Measurements from ENCODE around the gene SLFN12.

The SLFN12 gene

GRCh38 chr17:35448214-35448898 lies 16.1 kb upstream of the SLFN12 start, which contains the start of gene SLFN13:
SLFN13 (minus strand) TSS chr17:35448766; CDS start chr17:35445680, 3,086 bp downstream.
- no peaks in the 10 kb centered on the region for H3K9me3 ChIP-seq (ENCODE audit: control insufficient read depth, insufficient read depth, low read depth, low read length)
- H3K36me3 ChIP-seq (ENCODE audit: control insufficient read depth in 2 of 2, insufficient read depth in 1 of 2, low read length in 2 of 2), result no peaks in the 10 kb centered on the region
- ChIA-PET POLR2A (interaction anchor here (0.6 to 2.6 kb wide), 6 partner anchors 9 to 115 kb away, joined by 4 to 23 read pairs (median 5); partner anchors contain the start of genes SLFN11 and SLFN12), CTCF (interaction anchor here (0.6 to 1.8 kb wide), 3 partner anchors 16 to 815 kb away, joined by 3 to 4 read pairs (median 4); no protein-coding TSS in a partner anchor)
- peak within 1 kb of the TSS; percentile 54 for H3K4me3 ChIP-seq (ENCODE audit: low read depth, low read length)
- H3K27ac ChIP-seq (ENCODE audit: extremely low read depth, low read depth, low read length), result peak within 1 kb of the TSS; percentile 38; the same call in 1 of the 2 replicates
- no peaks in the 10 kb centered on the region for H3K4me1 ChIP-seq (ENCODE audit: control insufficient read depth, insufficient read depth, low read length)
- TF ChIP-seq ZSCAN16 (tag by site-specific recombination; IDR thresholded peaks at IDR 0.05), result no peak
- TF ChIP-seq, protein P1, sequence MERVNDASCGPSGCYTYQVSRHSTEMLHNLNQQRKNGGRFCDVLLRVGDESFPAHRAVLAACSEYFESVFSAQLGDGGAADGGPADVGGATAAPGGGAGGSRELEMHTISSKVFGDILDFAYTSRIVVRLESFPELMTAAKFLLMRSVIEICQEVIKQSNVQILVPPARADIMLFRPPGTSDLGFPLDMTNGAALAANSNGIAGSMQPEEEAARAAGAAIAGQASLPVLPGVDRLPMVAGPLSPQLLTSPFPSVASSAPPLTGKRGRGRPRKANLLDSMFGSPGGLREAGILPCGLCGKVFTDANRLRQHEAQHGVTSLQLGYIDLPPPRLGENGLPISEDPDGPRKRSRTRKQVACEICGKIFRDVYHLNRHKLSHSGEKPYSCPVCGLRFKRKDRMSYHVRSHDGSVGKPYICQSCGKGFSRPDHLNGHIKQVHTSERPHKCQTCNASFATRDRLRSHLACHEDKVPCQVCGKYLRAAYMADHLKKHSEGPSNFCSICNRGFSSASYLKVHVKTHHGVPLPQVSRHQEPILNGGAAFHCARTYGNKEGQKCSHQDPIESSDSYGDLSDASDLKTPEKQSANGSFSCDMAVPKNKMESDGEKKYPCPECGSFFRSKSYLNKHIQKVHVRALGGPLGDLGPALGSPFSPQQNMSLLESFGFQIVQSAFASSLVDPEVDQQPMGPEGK (tag by site-specific recombination; IDR thresholded peaks at IDR 0.05), result peak; percentile 30; the same call in 1 of the 2 replicates
- TF ChIP-seq ZNF555 (tag by site-specific recombination; conservative IDR thresholded peaks at IDR 0.05), result no peak
- TF ChIP-seq ZNF211 (tag by site-specific recombination; IDR thresholded peaks at IDR 0.05; ENCODE audit: low read depth), result no peak
- no peak for TF ChIP-seq ZNF350 (tag by site-specific recombination; IDR thresholded peaks at IDR 0.05)
- TF ChIP-seq ZBTB17 (tag by site-specific recombination; IDR thresholded peaks at IDR 0.05), result peak; percentile 67; the same call in 1 of the 2 replicates
- no peak for TF ChIP-seq ZNF366 (tag by site-specific recombination; conservative IDR thresholded peaks at IDR 0.05)
- peak; percentile 54; the same call in 1 of the 2 replicates for TF ChIP-seq ZNF600 (tag by site-specific recombination; IDR thresholded peaks at IDR 0.05)
- no peak for TF ChIP-seq ZNF394 (tag by site-specific recombination; IDR thresholded peaks at IDR 0.05; ENCODE audit: borderline replicate concordance)
- no peak for TF ChIP-seq GLIS2 (tag by site-specific recombination; IDR thresholded peaks at IDR 0.05)
- peak; percentile 40 for TF ChIP-seq SP2 (tag by site-specific recombination; IDR thresholded peaks at IDR 0.05)
- TF ChIP-seq ZEB2 (tag by site-specific recombination; IDR thresholded peaks at IDR 0.05), result no peak
- no peak for TF ChIP-seq YY2 (tag by site-specific recombination; IDR thresholded peaks at IDR 0.05)
- TF ChIP-seq ZNF530 (tag by site-specific recombination; IDR thresholded peaks at IDR 0.05; ENCODE audit: low read depth), result no peak
- TF ChIP-seq PRDM4 (tag by site-specific recombination; IDR thresholded peaks at IDR 0.05), result no peak
- no peak for TF ChIP-seq SCRT1 (tag by site-specific recombination; IDR thresholded peaks at IDR 0.05; ENCODE audit: borderline replicate concordance)
- no peak for TF ChIP-seq OSR2 (tag by site-specific recombination; IDR thresholded peaks at IDR 0.05)
- TF ChIP-seq ZNF404 (tag by site-specific recombination; IDR thresholded peaks at IDR 0.05), result no peak
- TF ChIP-seq ZNF426 (tag by site-specific recombination; IDR thresholded peaks at IDR 0.05), result no peak
- no peak for TF ChIP-seq ZNF423 (tag by site-specific recombination; IDR thresholded peaks at IDR 0.05)
- TF ChIP-seq ZNF133 (tag by site-specific recombination; IDR thresholded peaks at IDR 0.05), result no peak
- TF ChIP-seq IKZF3 (tag by site-specific recombination; IDR thresholded peaks at IDR 0.05), result no peak
- no peak for TF ChIP-seq ZNF560 (tag by site-specific recombination; IDR thresholded peaks at IDR 0.05; ENCODE audit: borderline replicate concordance)
- no peak for TF ChIP-seq HOXA7 (CRISPR knock-in tag; IDR thresholded peaks at IDR 0.05; ENCODE audit: borderline replicate concordance)
- peak; percentile 64; the same call in 1 of the 2 replicates for TF ChIP-seq ZNF335 (tag by site-specific recombination; conservative IDR thresholded peaks at IDR 0.05)
- no peak for TF ChIP-seq HOXC10 (CRISPR knock-in tag; IDR thresholded peaks at IDR 0.05)
- TF ChIP-seq ZNF239 (tag by site-specific recombination; IDR thresholded peaks at IDR 0.05), result no peak
- TF ChIP-seq ZNF76 (tag by site-specific recombination; IDR thresholded peaks at IDR 0.05; ENCODE audit: borderline replicate concordance, low read depth), result no peak
- TF ChIP-seq ZNF157 (tag by site-specific recombination; IDR thresholded peaks at IDR 0.05), result no peak
- no peak for TF ChIP-seq ZBTB8A (tag by site-specific recombination; IDR thresholded peaks at IDR 0.05)
- TF ChIP-seq ZNF549 (tag by site-specific recombination; IDR thresholded peaks at IDR 0.05), result no peak
- no peak for TF ChIP-seq ZNF785 (tag by site-specific recombination; IDR thresholded peaks at IDR 0.05)
- TF ChIP-seq ZNF148 (tag by site-specific recombination; IDR thresholded peaks at IDR 0.05; ENCODE audit: borderline replicate concordance), result no peak
